NCI-H748 (cell line): ENCODE data around the gene IGSF8.

Experiments
- DNase-seq: peaks from one replicate; lab custom pipeline; 2025; ENCODE audit not compliant: unreplicated experiment; lab: John Stamatoyannopoulos, UW

IGSF8 gene

DNA sequence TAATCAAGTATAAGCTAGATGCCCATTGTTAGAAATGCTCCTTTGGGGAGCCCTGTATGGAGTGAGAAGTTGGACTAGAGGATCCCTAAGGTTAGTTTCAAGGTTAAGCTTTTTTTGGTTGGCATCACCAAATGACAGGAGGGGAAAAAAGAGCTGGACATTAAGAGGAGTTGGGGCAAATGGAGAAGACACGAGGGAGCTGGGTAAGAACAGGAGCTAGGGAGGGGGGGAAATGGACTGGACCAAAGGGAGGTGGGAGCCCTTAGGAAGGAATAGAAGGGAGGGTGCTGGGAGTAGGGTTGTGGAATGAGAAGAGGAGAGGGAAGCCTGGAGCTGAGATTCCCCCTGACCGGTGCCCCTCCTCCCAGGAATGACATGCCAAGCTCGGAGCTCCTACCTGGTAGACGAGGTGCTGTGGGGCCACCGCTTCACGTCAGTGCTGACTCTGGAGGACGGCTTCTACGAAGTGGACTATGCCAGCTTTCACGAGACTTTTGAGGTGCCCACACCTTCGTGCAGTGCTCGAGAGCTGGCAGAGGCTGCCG, 11.2 kb downstream of the IGSF8 start:
- no peak for DNase-seq

DNA sequence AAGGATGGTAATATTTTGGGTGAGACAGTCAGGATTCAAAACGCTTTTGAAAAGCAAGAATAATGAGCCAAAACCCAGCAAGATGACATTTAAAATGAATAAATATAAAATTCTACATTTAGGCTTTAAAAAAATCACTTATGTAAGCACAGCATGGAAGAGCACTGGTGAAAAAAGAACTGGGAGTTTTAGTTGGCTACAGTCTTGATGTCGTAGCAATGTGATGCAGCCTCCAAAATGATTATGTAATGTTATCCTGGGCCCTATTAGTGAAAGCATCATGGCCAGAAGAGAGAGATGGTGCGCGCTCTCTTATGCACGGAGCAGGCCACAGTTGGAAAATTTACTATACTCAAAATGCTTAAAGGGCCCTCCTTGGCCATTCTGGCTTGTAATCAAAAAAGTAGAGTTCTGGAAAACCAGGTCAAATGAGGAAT, 11.9 kb downstream of the IGSF8 start:
- no peak for DNase-seq

DNA sequence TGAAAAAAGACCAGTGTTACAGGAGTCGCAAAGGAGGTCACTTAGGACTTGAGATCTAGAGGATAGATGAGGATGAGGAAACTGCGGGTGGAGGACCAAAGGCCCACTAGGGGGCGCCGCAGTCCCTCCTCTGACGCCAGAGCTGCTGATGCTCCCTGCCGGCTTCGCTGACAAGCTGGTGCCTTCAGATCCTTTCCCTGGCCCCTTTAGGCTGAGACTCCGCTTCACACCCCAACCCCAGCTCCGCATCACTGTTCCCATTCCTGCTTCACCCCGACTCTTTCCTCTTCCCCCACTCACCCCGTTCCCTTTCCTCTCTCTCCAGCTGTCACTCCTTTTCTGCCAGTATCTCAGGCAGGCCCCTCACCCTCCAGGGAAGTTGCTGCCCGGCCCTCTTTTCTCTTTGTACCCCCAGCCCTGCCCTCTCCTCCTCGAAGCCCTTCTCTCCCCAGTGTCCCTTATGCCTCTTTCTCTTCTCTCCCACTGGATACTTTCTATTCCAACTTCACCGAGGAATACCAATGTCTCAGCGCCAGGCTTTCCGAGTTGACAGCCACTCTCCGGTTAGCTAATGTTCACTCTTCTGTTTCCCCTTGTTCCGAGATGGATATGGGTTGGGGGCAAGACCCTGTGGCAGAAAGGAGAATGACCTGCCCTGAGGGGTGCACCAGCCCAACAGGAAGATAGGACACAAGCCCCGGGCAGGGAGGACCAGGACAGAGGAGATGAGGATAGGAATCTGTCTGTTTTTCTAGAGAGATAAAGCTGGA, 12.5 kb downstream of the IGSF8 start:
- peak; percentile 73 for DNase-seq

DNA sequence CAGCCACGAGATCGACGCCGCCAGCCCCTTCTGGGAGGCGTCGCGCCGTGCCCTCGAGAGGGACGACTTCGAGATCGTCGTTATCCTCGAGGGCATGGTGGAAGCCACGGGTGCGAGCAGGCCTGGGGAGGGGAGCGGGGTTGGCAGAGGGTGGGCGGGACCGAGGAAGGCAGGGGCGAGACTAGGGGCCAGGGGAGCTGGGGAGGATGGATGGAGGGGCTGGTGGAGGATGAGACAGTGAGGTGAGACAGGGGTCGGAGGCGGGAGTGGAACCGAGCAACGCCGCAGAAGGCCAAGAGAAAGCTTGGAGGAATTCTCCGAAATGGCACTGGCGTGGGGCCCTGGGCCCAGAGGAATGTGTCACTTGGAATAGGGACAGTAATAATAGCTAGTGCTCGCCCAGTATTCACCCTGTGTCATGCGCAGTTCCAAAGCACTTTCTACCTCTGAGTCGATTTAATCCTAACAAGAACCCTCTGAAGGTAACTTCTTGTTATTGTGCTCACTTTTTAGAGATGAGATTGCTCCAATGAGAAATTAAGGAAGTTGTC, 13.6 kb downstream of the IGSF8 start:
- no peak for DNase-seq

DNA sequence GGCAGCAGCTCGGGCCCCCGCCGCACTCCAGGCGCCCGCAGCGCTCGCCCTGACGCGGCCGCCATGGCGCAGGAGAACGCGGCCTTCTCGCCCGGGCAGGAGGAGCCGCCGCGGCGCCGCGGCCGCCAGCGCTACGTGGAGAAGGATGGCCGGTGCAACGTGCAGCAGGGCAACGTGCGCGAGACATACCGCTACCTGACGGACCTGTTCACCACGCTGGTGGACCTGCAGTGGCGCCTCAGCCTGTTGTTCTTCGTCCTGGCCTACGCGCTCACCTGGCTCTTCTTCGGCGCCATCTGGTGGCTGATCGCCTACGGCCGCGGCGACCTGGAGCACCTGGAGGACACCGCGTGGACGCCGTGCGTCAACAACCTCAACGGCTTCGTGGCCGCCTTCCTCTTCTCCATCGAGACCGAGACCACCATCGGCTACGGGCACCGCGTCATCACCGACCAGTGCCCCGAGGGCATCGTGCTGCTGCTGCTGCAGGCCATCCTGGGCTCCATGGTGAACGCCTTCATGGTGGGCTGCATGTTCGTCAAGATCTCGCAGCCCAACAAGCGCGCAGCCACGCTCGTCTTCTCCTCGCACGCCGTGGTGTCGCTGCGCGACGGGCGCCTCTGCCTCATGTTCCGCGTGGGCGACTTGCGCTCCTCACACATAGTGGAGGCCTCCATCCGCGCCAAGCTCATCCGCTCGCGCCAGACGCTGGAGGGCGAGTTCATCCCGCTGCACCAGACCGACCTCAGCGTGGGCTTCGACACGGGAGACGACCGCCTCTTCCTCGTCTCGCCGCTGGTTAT, 14.2 kb downstream of the IGSF8 start:
- peak; percentile 94 for DNase-seq

DNA sequence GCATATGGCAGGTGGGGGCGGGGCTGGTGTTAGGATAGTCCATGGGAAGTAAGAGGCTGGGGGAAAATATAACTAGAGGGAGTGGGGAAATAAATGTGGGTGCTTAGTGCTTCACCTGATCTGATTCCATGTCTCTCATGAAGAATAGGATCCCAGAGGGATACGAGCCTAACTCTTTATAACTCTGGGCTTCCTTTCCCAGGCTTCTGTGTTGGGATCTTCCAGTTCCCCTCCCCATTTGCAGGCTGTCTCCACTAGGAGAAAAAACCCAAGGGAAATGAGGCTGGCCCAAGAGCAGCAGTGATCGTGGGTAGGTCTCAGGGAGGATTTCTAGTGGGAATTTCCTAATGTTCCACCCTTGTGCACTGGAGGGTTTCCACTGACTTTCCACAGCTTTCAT, 15.5 kb downstream of the IGSF8 start:
- no peak for DNase-seq

DNA sequence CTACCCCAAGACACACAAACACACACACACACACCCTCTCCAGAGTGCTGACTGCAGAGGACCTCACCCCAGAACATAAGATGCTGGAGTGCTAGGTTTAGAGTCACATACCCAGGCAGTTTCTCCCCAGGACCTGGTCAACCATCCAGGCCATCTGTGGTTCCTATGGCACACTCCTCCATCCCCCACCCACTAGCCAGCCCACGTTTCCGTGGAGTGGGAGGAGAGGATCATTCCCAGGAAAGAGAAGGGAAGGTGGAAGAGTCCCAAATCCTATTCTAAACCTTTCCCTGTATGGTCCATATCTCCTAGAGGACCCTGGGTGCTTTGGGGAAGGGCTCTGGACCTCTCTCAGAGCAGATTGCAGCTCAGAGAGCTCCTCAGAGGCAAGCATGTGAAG, 15.9 kb downstream of the IGSF8 start:
- DNase-seq: no peak

DNA sequence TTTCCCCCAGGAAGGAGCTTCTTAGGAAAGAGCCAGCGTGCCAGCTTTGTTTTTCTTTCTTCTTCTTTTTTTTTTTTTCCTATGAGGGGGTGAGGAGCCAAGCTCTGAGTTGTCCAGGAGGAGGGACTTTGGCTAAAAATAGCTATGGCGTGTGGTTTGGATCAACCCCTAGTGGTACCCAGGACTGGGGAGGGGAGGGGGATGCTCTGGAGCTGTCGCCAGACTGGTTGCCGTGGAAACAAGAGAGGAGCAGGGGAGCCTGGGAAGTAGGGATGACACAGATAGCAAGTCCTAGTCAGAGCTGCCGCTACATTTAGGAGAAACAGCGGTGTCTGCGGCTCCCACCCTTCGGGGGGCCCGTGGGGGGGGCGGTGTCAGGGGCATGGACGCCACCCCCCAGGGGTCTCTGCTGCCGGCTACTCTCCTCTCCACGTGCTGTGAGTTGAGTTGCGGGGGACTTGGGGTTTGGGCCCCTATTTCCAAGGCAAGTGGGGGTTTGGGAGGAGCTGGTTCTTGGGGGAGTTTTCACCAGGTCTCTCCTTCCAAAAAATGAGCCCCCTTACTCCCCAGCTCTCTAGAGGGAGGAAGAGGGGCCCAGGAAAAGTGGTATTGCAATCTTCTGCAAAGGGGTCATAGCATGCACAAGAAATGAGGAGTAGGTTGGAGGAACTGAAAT, 17.0 kb downstream of the IGSF8 start, which contains the start of gene KCNJ9:
Gene KCNJ9 (plus strand): TSS at position 278 of the 676 bp plus-strand sequence. CDS start 2,493 bp downstream, outside the sequence.
- peak; percentile 77 for DNase-seq

DNA sequence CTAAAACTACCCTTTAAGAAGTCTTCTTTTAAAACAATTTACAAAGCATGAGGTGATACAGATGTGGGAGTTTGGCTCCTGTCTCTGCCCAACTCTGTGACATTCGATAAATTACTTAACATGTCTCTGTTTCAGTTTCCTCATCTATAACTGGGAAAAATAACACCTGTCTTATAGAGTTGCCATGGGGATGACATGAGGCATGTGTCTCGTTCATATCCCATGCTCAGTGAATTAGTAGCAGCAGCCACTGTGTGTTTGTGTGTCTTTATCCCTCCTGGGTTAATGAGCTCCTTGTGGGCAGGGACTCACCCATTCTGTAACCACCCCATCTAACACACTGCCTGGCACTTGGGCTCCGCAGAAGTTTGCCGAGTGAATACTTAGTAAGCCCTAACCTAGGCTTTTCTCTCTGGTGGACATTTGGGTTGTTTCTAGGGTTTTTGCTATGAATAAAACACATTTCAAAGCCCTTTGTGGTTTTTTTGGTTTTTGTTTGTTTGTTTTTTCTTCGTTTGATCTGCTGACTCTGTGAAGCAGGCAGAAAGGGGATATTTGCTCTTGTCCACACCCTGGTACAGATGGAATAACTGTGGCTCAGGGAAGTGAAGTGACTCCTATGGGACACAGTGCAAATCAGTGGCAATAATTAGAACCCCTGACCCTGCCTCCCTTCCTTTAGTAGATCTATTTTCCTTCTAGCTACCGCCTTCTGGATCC, 17.9 kb downstream of the IGSF8 start:
- peak; percentile 74 for DNase-seq

DNA sequence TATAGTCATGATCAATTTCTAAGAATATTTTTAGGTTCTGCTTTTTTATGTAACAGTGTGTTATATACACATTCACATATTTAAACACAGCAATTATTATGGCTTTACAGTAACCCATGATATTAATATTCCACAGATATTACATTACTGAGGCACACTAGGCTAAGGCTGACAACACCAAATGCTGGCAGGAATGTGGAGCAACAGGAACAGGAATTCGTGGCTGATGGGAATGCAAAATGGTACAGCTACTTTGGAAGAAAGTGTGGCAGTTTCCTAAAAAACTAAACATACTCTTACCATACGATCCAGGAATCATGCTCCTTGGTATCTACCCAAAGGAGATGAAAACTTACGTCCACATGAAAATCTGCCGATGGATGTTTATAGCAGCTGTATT, 19.0 kb downstream of the IGSF8 start:
- DNase-seq: no peak

DNA sequence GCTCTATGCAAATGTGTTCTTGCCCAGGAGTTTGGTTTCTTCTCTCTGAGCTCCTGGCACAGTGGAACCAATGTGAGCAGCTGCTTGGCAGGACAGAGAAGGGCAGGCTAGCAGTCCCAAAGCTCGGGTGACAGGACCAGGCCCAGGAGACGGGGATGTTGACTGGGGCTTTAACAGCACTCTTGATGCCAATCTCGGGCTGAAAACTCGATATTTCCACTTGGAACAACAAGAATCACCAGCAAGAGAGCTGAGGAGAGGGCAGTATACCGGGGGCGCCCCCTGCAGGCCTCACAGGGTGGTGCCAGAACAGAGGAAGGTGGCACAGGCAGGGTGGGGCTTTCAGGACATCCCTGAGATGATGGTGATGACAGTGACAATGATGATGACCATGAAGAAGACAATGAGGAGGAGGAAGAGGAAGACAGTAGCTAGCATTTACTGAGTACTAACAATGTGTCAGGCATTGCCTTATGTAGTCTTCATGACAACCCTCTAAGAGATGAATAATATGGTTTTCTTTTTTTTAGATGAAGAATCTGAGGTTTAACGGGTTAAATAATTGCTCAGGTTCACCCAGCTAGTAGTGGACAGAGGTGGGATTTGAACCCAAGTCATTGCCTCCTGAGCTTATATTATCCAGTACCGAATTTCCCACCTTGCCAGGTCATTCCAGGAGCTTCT, 19.8 kb downstream of the IGSF8 start:
- peak; percentile 40 for DNase-seq

DNA sequence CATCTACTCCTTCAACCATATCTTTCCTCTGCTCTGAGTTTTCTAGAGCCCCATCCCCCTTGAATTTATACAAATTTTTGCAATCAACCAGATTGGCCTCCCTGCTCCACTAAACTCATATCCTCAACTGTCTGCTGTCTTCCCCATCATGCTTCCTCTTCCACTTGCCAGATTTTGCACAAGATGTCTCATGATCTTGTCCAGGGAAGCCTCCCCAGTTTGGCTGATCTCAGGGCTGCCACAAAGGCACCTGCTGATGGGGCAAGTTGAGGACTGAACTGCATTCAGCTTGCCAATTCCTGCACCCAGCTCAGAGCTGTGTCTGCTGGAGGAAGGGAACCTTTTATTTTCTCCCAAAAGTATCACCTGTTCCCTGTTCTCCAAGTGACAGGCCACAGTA, 20.9 kb downstream of the IGSF8 start:
- DNase-seq: no peak

DNA sequence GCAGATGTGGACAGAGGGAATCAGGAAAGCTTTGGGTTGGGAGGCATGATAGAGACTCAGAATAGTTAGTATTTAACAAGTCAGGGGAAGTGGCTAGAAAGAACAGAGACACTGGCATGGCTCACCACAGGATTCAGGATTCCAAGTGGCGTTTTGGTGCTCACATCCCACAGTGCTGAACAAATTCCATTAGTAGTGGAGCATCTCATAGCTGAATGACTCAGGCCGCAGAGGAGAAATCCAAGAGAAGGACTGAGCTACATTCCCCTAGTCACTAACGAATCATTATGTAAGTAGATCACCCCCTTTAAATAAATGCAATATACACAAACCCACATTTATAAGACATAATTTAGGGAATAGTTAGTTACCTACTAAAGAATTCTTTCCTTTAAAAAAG, 22.1 kb downstream of the IGSF8 start:
- DNase-seq: no peak

DNA sequence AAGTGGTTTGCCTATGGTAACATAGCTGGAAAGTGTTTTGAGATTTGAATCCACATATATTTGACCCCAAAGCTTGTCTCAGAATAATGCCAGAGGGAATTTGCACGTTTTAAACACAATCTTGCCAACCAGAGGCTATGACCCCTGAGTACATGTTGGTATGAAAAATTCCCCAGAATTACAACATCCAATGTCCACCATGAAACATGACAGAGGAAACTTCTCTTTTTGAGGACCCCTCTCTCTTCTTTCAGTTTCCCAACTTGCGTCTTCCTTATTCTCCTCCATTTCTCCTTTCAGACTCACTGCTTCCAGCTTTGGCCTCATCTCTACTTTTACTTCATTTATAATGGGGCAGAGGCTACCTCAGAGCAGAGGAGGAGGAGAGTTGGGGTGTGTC, 22.6 kb downstream of the IGSF8 start:
- DNase-seq: no peak

DNA sequence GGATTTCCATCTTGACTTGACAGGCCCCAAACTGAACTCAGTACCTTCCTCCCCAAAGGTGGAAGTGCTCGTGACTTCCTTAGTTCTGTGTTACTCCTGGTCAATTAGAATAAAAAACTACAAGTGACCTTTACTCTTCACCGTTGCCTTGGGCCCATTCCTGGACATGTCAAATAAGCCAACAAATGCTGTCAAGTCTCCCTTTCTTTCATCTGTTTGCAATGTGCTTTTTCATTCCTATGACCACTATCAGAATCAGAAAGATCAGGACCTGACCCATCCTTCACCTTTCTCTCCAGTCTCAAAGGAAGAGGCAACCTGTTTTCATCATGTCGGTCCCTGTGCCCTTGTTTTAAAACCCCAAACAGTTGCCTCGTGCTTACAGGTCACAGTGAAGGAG, 23.6 kb downstream of the IGSF8 start:
- no peak for DNase-seq

DNA sequence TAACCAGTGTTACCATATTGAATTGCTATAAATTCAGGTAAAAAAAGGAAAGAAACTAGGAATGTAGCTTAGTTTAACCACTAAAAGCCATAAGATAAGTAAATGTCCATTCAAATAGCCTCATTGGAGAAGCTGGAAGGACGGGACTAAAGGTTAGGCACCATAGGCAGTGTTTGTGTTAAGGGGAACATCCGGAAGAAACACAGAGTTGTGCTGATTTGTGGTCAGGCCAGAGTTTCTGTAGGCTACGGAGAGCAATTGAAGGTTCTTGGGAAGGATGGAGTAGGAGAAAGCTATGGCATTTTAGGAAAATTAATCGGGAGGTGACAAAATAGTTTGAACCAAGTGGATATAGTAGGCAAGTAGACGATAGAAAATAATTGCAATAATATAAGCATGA, 27.1 kb downstream of the IGSF8 start:
- no peak for DNase-seq

DNA sequence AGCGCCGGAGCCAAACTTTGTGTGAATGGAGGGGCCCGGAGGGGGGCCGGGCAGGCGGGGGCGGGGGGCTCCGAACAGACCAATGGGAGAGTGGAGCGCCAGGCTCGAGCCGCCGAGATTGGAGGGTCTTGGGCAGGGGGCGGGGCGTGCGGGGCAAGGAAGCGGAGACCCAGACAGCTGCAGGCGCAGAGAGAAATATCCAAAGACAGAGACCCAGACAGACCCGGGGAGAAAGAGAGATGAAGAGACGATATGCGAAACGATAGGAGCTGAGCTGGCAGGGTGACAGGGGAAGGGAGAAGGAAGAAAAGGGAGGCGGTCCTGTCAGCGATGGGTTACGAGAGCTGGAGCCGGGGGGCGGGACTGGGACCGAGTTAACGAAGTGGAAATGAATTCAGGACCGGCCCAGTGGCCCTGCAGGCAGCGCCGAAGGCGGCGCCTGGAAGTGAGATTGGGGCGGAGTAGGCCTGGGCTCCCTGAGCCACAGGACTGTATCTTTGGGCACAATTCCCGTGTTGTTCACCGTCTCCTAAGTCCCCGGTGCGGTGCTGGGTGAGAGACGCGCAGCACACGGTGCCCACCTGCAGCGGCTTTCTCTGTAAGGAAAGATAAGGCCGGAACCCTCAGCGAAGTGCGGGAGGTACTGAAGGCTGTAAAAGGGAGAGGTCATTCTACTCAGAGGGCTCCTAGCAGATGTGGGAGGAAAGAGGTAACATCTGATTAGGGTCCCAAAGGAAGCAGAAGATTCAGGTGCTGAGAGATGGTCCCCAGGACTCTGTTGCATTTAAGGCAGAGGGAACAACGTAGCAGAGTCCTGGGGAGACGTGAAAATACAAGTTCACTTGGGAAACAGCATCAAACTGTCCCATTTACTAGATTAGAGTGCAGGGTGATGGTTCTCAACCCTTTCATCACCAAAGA, 27.9 kb downstream of the IGSF8 start:
- peak; percentile 74 for DNase-seq

DNA sequence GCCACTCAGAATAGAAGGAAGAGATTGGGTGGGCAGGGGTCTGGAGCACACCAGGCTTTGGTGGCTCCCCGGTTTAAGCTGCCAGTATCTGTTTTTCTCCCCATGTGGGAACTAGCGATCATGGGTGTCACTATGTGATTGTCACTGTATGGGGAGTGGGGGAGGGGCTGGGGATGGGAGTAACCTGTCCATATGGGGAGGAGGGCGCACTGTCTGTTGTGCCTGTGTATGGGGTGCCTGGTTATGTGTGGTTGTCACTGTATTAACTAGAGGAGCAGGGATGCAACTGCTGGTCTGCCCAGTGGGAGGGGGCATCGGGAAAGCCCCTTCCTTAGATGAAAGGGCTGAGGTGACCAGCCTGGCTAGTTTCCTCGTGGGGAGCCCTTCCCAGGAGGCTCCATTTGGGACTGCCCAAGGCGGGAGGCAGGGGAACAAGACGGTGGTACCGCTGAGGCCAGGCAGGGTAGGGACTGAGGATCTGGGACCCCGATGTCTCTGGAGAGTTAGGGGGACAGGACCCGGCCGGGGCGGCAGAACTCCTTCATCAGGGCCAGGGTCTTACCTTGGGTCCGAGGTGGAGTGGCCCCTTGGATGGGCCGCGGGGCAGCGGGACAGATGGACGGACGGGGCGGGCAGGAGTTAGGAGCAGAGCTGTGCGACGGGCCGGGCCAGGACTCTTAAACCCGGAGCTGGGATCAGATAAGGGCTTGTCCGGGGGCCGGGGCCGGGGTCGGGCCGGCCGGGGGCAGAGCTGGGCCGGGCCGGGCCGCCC, 28.8 kb downstream of the IGSF8 start, which contains the start of gene KCNJ10:
Gene KCNJ10 (minus strand): TSS at position 701 of the 772 bp plus-strand sequence. CDS start 27,628 bp downstream, outside the sequence.
- DNase-seq: no peak
